SK-N-SH treated with all-trans-retinoic acid at 6 μM for 48 hours (cell line): ENCODE measurements around the gene ATP7B.

Experiments used
- ESRRG ChIP-seq: fragments of 250-450 bp; sonication (Bioruptor Pico); IDR thresholded peaks from 2 replicates; pipeline ENCODE4 v1.6.1; 2021; ENCODE audit warnings: mild to moderate bottlenecking
- PPARA ChIP-seq: fragments of 250-450 bp; sonication (Bioruptor Pico); IDR thresholded peaks from 2 replicates; pipeline ENCODE4 v1.5.0; 2020; ENCODE audit warnings: mild to moderate bottlenecking, borderline replicate concordance
- RARB ChIP-seq: fragments of 250-450 bp; sonication (Bioruptor Pico); IDR thresholded peaks from 2 replicates; pipeline ENCODE4 v1.8.0; 2021; ENCODE audit warnings: mild to moderate bottlenecking, moderate library complexity
- SNAI2 ChIP-seq: fragments of 250-450 bp; sonication (Bioruptor Pico); IDR thresholded peaks from 2 replicates; pipeline ENCODE4 v1.5.0; 2020; ENCODE audit warnings: mild to moderate bottlenecking, moderate library complexity
- ZFP30 ChIP-seq: fragments of 450-650 bp; formaldehyde crosslinking; IDR thresholded peaks from 2 replicates; pipeline ENCODE4 v1.5.0; 2022; ENCODE audit warnings: mild to moderate bottlenecking, moderate library complexity
- ZNF70 ChIP-seq: fragments of 450-650 bp; formaldehyde crosslinking; IDR thresholded peaks from 2 replicates; pipeline ENCODE4 v1.5.0; 2020; ENCODE audit warnings: mild to moderate bottlenecking, moderate library complexity
- TF ChIP-seq, protein P1 (sequence below): fragments of 250-450 bp; sonication (Bioruptor Pico); IDR thresholded peaks from 2 replicates; pipeline ENCODE4 v1.5.1; 2020; ENCODE audit warnings: low read depth, mild to moderate bottlenecking, moderate library complexity

DNA sequence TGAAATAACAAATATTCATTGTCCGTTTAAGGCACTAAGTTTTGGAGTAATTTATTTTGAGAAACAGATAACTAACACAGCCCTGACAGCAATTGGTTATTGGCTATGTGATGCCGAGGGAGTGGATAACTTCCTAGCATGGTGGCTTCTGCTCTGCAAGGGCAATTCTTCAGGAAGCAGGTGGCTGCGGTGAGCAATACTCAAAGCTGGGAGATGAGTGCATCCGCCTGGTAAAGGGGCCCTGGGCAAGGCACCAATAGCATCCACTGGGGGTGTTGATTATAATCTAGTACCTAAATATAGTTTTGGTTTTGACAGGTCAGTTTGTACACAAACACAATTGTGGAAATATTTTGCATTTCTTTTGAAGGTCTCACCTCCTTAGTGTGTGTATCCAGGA is 108.5 kb downstream of the ATP7B start:
- TF ChIP-seq RARB (CRISPR knock-in tag) (no peak), ZNF70 (CRISPR knock-in tag) (no peak), ZFP30 (CRISPR knock-in tag) (no peak), PPARA (no peak), ESRRG (CRISPR knock-in tag) (no peak), SNAI2 (CRISPR knock-in tag) (no peak)
- TF ChIP-seq, protein P1, sequence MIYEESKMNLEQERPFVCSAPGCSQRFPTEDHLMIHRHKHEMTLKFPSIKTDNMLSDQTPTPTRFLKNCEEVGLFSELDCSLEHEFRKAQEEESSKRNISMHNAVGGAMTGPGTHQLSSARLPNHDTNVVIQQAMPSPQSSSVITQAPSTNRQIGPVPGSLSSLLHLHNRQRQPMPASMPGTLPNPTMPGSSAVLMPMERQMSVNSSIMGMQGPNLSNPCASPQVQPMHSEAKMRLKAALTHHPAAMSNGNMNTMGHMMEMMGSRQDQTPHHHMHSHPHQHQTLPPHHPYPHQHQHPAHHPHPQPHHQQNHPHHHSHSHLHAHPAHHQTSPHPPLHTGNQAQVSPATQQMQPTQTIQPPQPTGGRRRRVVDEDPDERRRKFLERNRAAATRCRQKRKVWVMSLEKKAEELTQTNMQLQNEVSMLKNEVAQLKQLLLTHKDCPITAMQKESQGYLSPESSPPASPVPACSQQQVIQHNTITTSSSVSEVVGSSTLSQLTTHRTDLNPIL (CRISPR knock-in tag): no peak
